A549 (cell line): ENCODE data around the gene ARL11. TPM values are rescaled to one million over a fixed set of nuclear protein-coding genes. Genes with fewer than 3 reads are reported as not detected.

Experiments
- ATAC-seq, 2 experiments: fragments of 200-7000 bp in 1 of 2; fragments of >200 bp in 1 of 2; cut with Nextera tagmentation in 1 of 2; cut with Tn5 transposase in 1 of 2; 3 replicates each; pipeline versions ENCODE4 v1.8.0 to v1.9.1; 2018 to 2020; ENCODE audit warnings: mild to moderate bottlenecking in 1 of 2, moderate library complexity in 1 of 2
- CTCF ChIA-PET: fragments of 300-600 bp; sonication (Branson Sonifier 250); formaldehyde crosslinking; extraction: SDS; loops from one replicate; lab custom pipeline; 2021; ENCODE audit warnings: antibody characterized with exemption, inconsistent platforms; lab: Yijun Ruan, JAX
- POLR2A ChIA-PET: fragments of 350-600 bp; formaldehyde crosslinking; extraction: SDS; loops from one replicate; lab custom pipeline; 2021; ENCODE audit warnings: antibody characterized with exemption, inconsistent platforms; lab: Yijun Ruan, JAX
- DNase-seq, 2 experiments: peaks; one replicate each; pipeline versions ENCODE4 v3.0.0 to v3.0.0-alpha.2; 2011 to 2016; ENCODE audit warnings: low read depth in 1 of 2, low spot score in 1 of 2
- FAIRE-seq: peaks from 2 replicates; lab custom pipeline; 2011; peaks lifted over from hg19 to GRCh38; lab: Jason Lieb, UNC
- H3K27ac ChIP-seq, 2 experiments: fragments of >200 bp; sonication (Bioruptor Twin); formaldehyde crosslinking; 3 replicates each; pipeline ENCODE4 v1.5.1; 2016 to 2017
- H3K4me1 ChIP-seq: fragments of >200 bp; sonication (Bioruptor Twin); formaldehyde crosslinking; 3 replicates; pipeline ENCODE4 v1.6.1; 2016
- H3K4me2 ChIP-seq: fragments of >200 bp; sonication (Bioruptor Twin); formaldehyde crosslinking; 3 replicates; pipeline ENCODE4 v1.6.1; 2016
- H3K4me3 ChIP-seq: fragments of >200 bp; sonication (Bioruptor Twin); formaldehyde crosslinking; 3 replicates; pipeline ENCODE4 v1.5.1; 2016
- H3K9me3 ChIP-seq: fragments of >200 bp; sonication (Bioruptor Twin); formaldehyde crosslinking; 3 replicates; pipeline ENCODE4 v1.6.1; 2016
- CBX2 ChIP-seq: fragments of 200-600 bp; sonication (generic); IDR thresholded peaks from 2 replicates; pipeline ENCODE4 v1.6.1; 2016; ENCODE audit warnings: low read depth, mild to moderate bottlenecking, borderline replicate concordance
- CEBPB ChIP-seq, 2 experiments: fragments of >200 bp in 1 of 2; sonication (Bioruptor Twin) in 1 of 2; formaldehyde crosslinking in 1 of 2; IDR thresholded peaks; 2 replicates each; pipeline ENCODE4 v1.6.1; 2012 to 2016
- CHD4 ChIP-seq: fragments of 200-600 bp; sonication (generic); IDR thresholded peaks from 2 replicates; pipeline ENCODE4 v1.6.1; 2016; ENCODE audit warnings: antibody characterized with exemption, mild to moderate bottlenecking, borderline replicate concordance
- EHMT2 ChIP-seq: fragments of 200-600 bp; sonication (generic); IDR thresholded peaks from 2 replicates; pipeline ENCODE4 v1.6.1; 2016; ENCODE audit warnings: antibody characterized with exemption, low read depth, mild to moderate bottlenecking, moderate library complexity
- FOSL2 ChIP-seq, 2 experiments: fragments of 450-650 bp in 1 of 2; fragments of >200 bp in 1 of 2; sonication (Bioruptor Twin) in 1 of 2; formaldehyde crosslinking; IDR thresholded peaks; 2 replicates each; pipeline versions ENCODE4 v1.5.0 to v1.6.1; 2016 to 2020; ENCODE audit warnings: mild to moderate bottlenecking in 1 of 2, moderate library complexity in 1 of 2
- FOXS1 ChIP-seq: fragments of 250-450 bp; sonication (Bioruptor Pico); IDR thresholded peaks from 2 replicates; pipeline ENCODE4 v1.5.0; 2020; ENCODE audit warnings: mild to moderate bottlenecking, moderate library complexity
- HOXB13 ChIP-seq: fragments of 250-450 bp; sonication (Bioruptor Pico); IDR thresholded peaks from 2 replicates; pipeline ENCODE4 v1.5.0; 2020; ENCODE audit warnings: low read depth, mild to moderate bottlenecking, moderate library complexity
- JUNB ChIP-seq: fragments of >200 bp; sonication (Bioruptor Twin); formaldehyde crosslinking; IDR thresholded peaks from 2 replicates; pipeline ENCODE4 v1.6.1; 2016
- KDM5A ChIP-seq: fragments of 200-600 bp; sonication (generic); IDR thresholded peaks from 2 replicates; pipeline ENCODE4 v1.6.1; 2016; ENCODE audit warnings: antibody characterized with exemption, mild to moderate bottlenecking
- MAZ ChIP-seq: fragments of 150-350 bp; IDR thresholded peaks from 2 replicates; pipeline ENCODE4 v1.6.1; 2014; ENCODE audit warnings: antibody characterized with exemption, low read depth, low read length, borderline replicate concordance
- POLR2AphosphoS2 ChIP-seq: conservative IDR thresholded peaks from 2 replicates; pipeline ENCODE4 v1.6.1; 2012; ENCODE audit warnings: low read length, improper control_type of control experiment, inconsistent platforms
- RAD21 ChIP-seq, 2 experiments: fragments of >200 bp in 1 of 2; sonication (Bioruptor Twin) in 1 of 2; formaldehyde crosslinking in 1 of 2; IDR thresholded peaks in 1 of 2; conservative IDR thresholded peaks in 1 of 2; 2 replicates in 1 of 2; 3 replicates in 1 of 2; pipeline ENCODE4 v1.6.1; 2012 to 2018; ENCODE audit warnings: inconsistent platforms in 1 of 2
- REST ChIP-seq: fragments of 200-600 bp; sonication (generic); IDR thresholded peaks from 2 replicates; pipeline ENCODE4 v1.6.1; 2016; ENCODE audit warnings: antibody characterized with exemption, mild to moderate bottlenecking, moderate library complexity
- RNF2 ChIP-seq: fragments of 200-600 bp; sonication (generic); IDR thresholded peaks from 2 replicates; pipeline ENCODE4 v1.6.1; 2016; ENCODE audit warnings: low read depth, mild to moderate bottlenecking, antibody characterized with exemption, moderate library complexity, borderline replicate concordance
- SMC3 ChIP-seq: fragments of >200 bp; sonication (Bioruptor Twin); formaldehyde crosslinking; IDR thresholded peaks from 3 replicates; pipeline ENCODE4 v1.6.1; 2018; ENCODE audit warnings: inconsistent platforms
- ZFP36 ChIP-seq: fragments of 450-650 bp; IDR thresholded peaks from 2 replicates; pipeline ENCODE4 v1.6.1; 2014; ENCODE audit warnings: borderline replicate concordance; ENCODE audit not compliant: partially characterized antibody
- WGBS: methylation state at CpG from one replicate; pipeline ENCODE4 v1.1.6; 2017; ENCODE audit errors: missing lambda C conversion rate; 5-methylcytosine and 5-hydroxymethylcytosine counted together
- polyA plus RNA-seq, 4 experiments: library from polyadenylated mRNA; depleted of rRNA in 3 of 4; stranded (reverse); fragments of >200 nt; fragmentation: RNase III in 1 of 4; extraction: RNeasy Plus Mini Kit Qiagen cat#74134 plus additional on column Dnase treatment in 1 of 4; gene quantifications; 2 replicates in 3 of 4; 3 replicates in 1 of 4; pipeline ENCODE4 v1.2.3, GENCODE V29; 2011 to 2017
- TF ChIP-seq, protein P1 (sequence below): fragments of >200 bp; sonication (Bioruptor Twin); formaldehyde crosslinking; IDR thresholded peaks from 3 replicates; pipeline ENCODE4 v1.5.1; 2016
- TF ChIP-seq, protein P2 (sequence below): IDR thresholded peaks from 2 replicates; pipeline ENCODE4 v1.6.1; 2012

Gene ARL11
- polyA plus RNA-seq, 2 of the 4 experiments (the other 2 are of a cell fraction), result not detected

DNA sequence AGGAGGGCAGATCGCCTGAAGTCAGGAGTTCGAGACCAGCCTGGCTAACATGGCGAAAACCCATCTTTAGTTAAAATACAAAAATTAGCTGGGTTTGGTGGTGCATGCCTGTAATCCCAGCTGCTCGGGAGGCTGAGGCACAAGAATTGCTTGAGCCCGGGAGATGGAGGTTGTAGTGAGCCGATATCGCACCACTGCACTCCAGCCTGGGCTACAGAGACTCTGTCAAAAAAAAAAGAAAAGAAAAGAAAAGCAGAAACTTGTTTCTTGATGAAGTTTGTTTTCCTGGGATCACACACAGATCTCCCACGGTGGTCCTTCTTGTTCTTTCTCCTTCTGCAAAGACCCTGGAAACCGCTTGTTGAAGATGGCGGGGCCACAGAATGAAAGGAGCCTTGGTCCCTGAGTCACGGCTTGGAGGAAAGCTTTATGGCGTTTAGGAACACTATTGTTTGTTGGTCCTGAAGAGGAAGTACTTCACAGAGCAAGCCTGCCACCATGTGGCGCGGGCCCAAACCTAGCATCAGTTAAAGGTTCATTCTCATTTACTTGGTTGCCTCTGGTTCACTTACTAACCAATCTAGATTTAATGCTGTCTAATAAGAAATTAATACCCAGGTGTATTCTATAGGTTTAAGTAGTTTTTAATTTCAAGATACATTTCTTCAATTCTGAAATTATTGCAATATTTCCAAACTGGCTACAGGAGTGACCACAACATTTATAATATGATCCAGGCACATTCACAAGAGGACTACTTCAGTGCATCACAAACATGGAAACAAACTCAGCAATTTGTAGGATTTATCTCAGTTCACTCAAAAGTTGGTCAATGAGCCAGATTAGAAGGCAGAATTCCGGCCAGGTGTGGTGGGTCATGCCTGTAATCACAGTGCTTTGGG, 21.3 kb upstream of the ARL11 start:
- H3K27ac ChIP-seq, result peak overlapping the region; percentile 67 to 82
- WGBS, result 15% methylated on average over 15 of the region's 15 CpGs
- TF ChIP-seq RAD21 (conservative IDR thresholded peaks at IDR 0.05 in 1 of 2, IDR thresholded peaks at IDR 0.05 in 1 of 2) (peak; percentile 87 to 89), CBX2 (no peak), JUNB (no peak), EHMT2 (no peak), RNF2 (no peak), HOXB13 (no peak), FOSL2 (IDR thresholded peaks at IDR 0.05) (no peak), FOSL2 (CRISPR knock-in tag; IDR thresholded peaks at IDR 0.05) (peak; percentile 37; the same call in 1 of the 2 replicates), SMC3 (peak; percentile 78), MAZ (no peak), CEBPB (IDR thresholded peaks at IDR 0.05) (no peak), CHD4 (no peak), POLR2AphosphoS2 (no peak), FOXS1 (CRISPR knock-in tag) (no peak), REST (no peak), KDM5A (no peak)
- TF ChIP-seq, protein P1, sequence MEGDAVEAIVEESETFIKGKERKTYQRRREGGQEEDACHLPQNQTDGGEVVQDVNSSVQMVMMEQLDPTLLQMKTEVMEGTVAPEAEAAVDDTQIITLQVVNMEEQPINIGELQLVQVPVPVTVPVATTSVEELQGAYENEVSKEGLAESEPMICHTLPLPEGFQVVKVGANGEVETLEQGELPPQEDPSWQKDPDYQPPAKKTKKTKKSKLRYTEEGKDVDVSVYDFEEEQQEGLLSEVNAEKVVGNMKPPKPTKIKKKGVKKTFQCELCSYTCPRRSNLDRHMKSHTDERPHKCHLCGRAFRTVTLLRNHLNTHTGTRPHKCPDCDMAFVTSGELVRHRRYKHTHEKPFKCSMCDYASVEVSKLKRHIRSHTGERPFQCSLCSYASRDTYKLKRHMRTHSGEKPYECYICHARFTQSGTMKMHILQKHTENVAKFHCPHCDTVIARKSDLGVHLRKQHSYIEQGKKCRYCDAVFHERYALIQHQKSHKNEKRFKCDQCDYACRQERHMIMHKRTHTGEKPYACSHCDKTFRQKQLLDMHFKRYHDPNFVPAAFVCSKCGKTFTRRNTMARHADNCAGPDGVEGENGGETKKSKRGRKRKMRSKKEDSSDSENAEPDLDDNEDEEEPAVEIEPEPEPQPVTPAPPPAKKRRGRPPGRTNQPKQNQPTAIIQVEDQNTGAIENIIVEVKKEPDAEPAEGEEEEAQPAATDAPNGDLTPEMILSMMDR, result peak; percentile 81
- TF ChIP-seq, protein P2, sequence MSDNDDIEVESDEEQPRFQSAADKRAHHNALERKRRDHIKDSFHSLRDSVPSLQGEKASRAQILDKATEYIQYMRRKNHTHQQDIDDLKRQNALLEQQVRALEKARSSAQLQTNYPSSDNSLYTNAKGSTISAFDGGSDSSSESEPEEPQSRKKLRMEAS, result 0 out of 2 replicates have a peak, but pooled peaks have one; percentile 22
- TF ChIP-seq, all 56 proteins: peak for 5
- Histone ChIP-seq H3K9me3 (no peaks in the 10 kb centered on the region), H3K4me3 (peak overlapping the region; percentile 45), H3K4me2 (peak overlapping the region; percentile 70), H3K4me1 (no peaks in the 10 kb centered on the region)
- ChIA-PET POLR2A (interaction anchor here (1.3 kb wide), 1 partner anchor 163 kb away, joined by 5 read pairs; the partner anchor contains the start of genes CAB39L and SETDB2), CTCF (interaction anchor here (0.6 to 5.2 kb wide), 34 partner anchors 9 to 1241 kb away, joined by 3 to 45 read pairs (median 4); partner anchors contain the start of genes CAB39L, CDADC1 and SETDB2)
- FAIRE-seq (no peak), ATAC-seq (peak; percentile 100), DNase-seq (peak; percentile 68 to 87)

GRCh38 chr13:49607761-49608160, 20.5 kb upstream of the ARL11 start:
- DNase-seq (no peak), ATAC-seq (no peak), FAIRE-seq (no peak)
- ChIA-PET CTCF (interaction anchor here (0.8 to 5.2 kb wide), 13 partner anchors 9 to 355 kb away, joined by 3 to 45 read pairs (median 4); no protein-coding TSS in a partner anchor), POLR2A (interaction anchor here (1.3 kb wide), 1 partner anchor 164 kb away, joined by 5 read pairs; the partner anchor contains the start of genes CAB39L and SETDB2)
- H3K4me3 ChIP-seq, result no peak overlapping the region
- H3K9me3 ChIP-seq, result no peaks in the 10 kb centered on the region
- no peak overlapping the region for H3K27ac ChIP-seq
- no peak for TF ChIP-seq ZFP36
- no peak overlapping the region for H3K4me2 ChIP-seq
- 38% methylated on average over 5 of the region's 5 CpGs for WGBS
- H3K4me1 ChIP-seq, result no peaks in the 10 kb centered on the region
